Epithelial cell of proximal tubule (primary cell): ENCODE results near the gene RGS7. TPM values are rescaled to one million over a fixed set of nuclear protein-coding genes. Genes with fewer than 3 reads are reported as not detected.
"Not testable (repeated sequence)": the region's sequence is repeated elsewhere in the genome, so short reads cannot be mapped to it uniquely, and the experiment has no call there.

ENCODE experiments used
- DNase-seq: peaks from one replicate; pipeline ENCODE4 v3.0.0-alpha.2; 2011; ENCODE audit warnings: low read depth
- H3K4me3 ChIP-seq: 2 replicates; pipeline ENCODE4 v1.5.1; 2011; ENCODE audit warnings: low read depth, mild to moderate bottlenecking, low read length
- total RNA-seq: library from RNA; depleted of rRNA; stranded (reverse); fragments of >200 nt; gene quantifications from 2 replicates; pipeline ENCODE4 v1.2.3, GENCODE V29; 2015
- TF ChIP-seq, protein P1 (sequence below): conservative IDR thresholded peaks from 2 replicates; pipeline ENCODE4 v1.5.1; 2012; ENCODE audit warnings: low read depth, mild to moderate bottlenecking, low read length

Gene RGS7
- total RNA-seq, 1 donor from 2014 or later: 0.06 TPM

DNA sequence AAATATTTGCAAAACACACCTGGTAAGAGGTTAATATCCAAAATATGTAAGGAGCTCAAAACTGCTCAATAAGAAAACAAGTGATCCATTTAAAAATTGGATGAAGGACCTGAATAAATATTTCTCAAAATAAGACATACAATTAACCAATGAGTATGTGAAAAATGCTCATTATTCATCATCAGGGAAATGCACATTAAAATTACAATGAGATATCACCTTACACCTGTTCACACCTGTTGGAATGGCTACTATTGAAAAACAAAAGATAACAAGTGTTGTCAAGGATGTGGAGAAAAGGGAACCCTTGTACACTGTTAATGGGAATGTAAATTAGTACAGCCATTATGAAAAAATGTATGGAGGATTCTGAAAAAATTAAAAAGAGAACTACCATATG, 609.1 kb downstream of the RGS7 start:
- no peak for DNase-seq
- TF ChIP-seq, protein P1, sequence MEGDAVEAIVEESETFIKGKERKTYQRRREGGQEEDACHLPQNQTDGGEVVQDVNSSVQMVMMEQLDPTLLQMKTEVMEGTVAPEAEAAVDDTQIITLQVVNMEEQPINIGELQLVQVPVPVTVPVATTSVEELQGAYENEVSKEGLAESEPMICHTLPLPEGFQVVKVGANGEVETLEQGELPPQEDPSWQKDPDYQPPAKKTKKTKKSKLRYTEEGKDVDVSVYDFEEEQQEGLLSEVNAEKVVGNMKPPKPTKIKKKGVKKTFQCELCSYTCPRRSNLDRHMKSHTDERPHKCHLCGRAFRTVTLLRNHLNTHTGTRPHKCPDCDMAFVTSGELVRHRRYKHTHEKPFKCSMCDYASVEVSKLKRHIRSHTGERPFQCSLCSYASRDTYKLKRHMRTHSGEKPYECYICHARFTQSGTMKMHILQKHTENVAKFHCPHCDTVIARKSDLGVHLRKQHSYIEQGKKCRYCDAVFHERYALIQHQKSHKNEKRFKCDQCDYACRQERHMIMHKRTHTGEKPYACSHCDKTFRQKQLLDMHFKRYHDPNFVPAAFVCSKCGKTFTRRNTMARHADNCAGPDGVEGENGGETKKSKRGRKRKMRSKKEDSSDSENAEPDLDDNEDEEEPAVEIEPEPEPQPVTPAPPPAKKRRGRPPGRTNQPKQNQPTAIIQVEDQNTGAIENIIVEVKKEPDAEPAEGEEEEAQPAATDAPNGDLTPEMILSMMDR: no peak

DNA sequence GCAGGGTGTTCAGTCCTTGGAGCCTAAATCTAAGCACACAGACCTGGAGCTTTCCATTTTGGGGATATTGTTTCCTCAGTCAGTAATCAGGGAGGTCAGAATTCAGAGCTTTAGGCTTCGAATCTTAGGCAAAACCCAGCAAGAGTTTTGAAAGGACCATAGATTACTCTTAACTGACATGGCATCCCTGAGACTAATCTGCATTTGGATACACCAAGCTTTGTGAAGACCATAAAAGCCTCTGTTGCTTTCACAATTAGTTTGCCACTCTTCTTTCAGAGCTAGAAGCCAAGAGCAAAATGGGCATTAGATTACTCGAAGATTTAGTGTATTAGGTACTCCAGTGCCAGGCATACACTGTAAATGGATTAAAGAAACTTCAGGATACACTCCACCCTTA, 613.3 kb downstream of the RGS7 start:
- TF ChIP-seq, protein P1: no peak
- no peak for DNase-seq
- no peak overlapping the region for H3K4me3 ChIP-seq

More for the DNA sequence above, 609.1 kb downstream of the RGS7 start:
- no peak overlapping the region for H3K4me3 ChIP-seq

DNA sequence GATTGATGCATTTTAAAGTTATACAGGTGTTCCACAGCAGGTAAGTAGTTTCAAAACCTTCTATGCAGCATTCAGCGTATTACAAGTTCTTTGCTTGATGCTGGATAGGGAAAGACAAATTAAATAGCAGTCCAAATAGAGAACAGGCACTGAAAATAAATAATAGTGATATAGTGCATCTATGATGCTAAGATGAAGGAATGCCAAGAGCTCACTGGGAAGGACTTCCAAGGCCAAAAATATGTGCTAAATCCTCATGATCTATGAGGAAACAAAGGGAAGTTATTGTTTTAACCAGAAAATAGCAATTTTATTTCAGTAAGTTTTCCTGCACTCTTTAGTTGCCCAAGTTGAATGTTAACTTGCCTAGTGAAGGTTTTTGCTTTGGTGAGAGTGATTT, 617.3 kb downstream of the RGS7 start:
- TF ChIP-seq, protein P1: no peak
- no peak overlapping the region for H3K4me3 ChIP-seq
- no peak for DNase-seq

DNA sequence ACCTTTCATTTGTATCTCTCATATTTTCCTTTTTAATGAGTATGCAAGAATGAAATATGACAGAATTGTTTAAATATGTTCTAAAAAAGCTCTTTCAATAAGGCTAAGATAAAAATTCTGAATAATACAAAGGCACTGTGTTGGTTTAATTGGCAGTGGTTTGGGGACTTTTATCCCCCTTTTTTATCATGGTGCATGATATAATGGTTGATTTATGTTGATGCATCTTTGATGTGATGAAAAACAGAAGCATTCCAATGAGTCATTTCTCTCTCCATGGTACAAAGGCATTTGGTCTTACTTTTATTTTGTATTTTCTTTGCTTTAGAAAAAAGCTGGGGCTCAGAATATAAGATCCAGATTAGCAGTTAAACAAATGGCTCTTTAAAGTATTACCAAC, 617.9 kb downstream of the RGS7 start:
- TF ChIP-seq, protein P1: no peak
- H3K4me3 ChIP-seq: no peak overlapping the region
- DNase-seq: no peak

DNA sequence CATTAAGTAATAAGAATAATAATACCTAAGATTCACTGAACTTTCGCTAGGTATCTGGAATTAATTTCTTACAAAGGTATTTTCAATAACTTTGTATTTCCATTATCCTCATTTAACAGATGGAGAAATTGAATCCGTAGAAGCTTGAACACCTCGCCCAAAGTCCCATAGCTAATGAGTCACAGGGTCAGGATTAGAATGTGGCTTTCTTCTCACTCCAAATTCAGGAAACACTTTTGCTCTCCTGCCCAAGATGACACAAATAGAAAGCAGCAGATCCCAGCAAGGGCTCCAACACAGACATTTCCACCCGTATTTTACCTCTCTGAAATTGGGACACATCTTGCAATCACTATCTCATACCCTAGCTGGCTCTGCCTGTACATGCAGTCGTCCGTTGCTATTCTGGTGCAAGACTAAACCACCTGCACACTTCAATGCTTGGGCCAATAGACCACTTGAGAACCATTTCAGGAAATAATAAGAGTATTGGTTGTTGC, 619.2 kb downstream of the RGS7 start:
- no peak for DNase-seq
- H3K4me3 ChIP-seq: no peak overlapping the region
- TF ChIP-seq, protein P1: no peak

DNA sequence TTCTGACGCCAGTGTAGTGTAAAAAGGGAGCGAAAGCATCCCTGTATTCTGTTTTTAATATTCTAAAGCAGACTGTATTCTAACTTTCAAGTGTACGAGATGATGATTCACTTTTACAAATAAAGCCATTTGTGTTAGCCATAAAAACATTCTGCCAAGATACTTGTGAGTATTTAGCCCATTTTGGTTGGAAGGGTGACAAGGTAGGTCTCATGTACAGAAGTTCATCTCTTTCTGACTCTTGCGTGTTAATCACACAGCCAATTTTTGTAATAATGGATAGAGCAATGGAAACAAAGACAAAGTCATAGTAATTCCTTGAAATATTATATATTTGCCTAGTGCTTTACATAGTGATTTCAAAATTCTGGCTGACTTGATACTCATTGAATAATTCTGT, 619.7 kb downstream of the RGS7 start:
- TF ChIP-seq, protein P1: no peak
- DNase-seq: no peak

DNA sequence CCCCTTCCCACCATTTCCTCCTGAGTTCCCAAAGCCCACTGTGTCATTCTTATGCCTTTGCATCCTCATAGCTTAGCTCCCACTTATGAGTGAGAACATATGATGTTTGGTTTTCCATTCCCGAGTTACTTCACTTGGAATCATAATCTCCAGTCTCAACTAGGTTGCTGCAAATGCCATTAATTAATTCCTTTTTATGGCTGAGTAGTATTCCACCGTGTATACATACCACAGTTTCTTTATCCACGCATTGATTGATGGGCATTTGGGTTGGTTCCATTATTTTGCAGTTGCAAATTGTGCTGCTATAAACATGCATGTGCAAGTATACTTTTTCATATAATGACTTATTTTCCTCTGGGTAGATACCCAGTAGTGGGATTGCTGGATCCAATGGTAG, 622.3 kb downstream of the RGS7 start:
- H3K4me3 ChIP-seq, DNase-seq: not testable (repeated sequence)

More for the DNA sequence above, 619.7 kb downstream of the RGS7 start:
- H3K4me3 ChIP-seq: no peak overlapping the region

DNA sequence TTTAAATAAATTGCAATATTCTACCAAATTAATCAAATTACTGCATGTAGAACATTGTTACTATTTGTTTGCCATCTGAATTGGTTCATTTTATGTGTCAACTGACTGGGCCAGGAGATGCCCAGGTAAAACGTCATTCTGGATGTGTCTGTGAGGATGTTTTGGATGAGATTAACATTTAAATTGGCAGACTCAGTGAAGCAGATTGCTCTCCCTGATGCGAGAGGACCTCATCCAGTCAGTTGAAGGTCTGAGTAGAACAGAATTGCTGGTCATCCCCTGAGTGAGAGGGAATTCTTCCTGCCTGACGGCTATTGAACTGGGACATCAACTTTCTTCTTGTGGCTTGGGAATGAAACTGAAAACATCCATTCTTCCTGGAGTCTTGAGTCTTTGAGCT, 623.0 kb downstream of the RGS7 start:
- TF ChIP-seq, protein P1: no peak
- no peak overlapping the region for H3K4me3 ChIP-seq
- no peak for DNase-seq
